Fibroblast of pulmonary artery (primary cell): Measurements from ENCODE around the gene KIF12.

Source experiments
- DNase-seq: peaks from one replicate; pipeline ENCODE4 v3.0.0-alpha.2; 2010; ENCODE audit warnings: low read depth
- H3K4me3 ChIP-seq: replicated peaks from 2 replicates; pipeline ENCODE4 v1.5.1; 2011; ENCODE audit warnings: low read depth, mild to moderate bottlenecking, control low read depth, low read length, moderate library complexity
- CTCF ChIP-seq: IDR thresholded peaks from 2 replicates; pipeline ENCODE4 v1.5.1; 2011; ENCODE audit warnings: mild to moderate bottlenecking, control low read depth, low read length, inconsistent platforms; ENCODE audit errors: missing control alignments

Gene KIF12

GRCh38 chr9:114080195-114080772 is 18.8 kb downstream of the KIF12 start:
- TF ChIP-seq CTCF = no peak
- DNase-seq = no peak
- no peak overlapping the region for H3K4me3 ChIP-seq

DNA sequence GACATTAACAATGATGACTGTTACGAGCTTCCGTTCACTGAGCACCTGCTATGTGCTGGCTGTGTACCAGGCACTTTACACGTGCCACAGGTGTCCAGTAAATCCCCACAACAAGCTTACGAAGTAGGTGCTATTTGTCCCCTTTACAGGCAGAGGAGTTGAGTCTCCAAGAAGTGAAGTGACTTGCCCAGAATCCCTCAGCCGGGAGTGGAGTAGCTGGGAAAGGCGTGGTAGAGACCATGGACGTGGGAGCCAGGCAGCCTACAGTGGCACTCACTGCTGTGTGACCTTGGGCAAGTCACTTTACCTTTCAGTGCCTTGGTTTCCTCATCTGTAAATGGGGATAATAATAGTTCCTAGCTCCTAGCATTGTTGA is 20.3 kb downstream of the KIF12 start:
- no peak overlapping the region for H3K4me3 ChIP-seq
- no peak for TF ChIP-seq CTCF
- DNase-seq = no peak

DNA sequence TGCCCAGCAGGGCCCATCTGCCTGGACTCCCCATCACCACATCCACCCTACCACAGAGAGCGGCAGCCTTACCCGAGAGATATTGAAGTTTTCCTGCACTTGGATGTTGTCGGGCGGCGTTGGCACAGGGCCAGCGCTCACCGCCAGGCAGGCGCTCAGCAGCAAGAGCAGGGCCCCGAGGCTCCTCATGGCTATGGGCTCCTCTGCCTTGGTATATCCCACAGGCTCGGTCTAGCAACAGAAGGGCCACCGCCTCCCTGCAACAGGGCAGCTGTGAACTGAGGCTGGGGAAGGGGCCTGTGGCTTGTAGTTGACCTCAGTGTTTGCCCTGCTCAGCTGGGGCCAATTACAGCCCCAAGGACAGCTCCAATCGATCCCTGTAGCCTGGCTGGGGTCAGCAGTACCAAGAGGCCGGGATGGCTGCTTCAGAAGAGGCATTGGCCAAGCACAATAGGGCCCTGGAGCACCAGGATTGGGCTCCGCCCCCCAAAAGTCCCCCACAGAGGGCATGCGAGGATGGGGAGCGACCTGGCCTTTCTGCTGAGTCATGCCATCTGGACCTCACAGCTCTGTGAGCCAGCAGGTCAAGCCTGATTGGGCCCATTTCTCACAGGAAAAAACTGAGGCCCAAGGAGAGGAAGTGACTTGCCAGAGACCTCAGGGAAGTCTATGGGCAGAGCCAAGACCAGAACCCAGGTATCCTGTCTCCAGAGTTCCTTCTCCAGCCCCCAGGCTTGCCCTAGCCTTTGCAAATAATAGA is 20.9 kb downstream of the KIF12 start, which contains the start of gene AMBP:
Gene AMBP, minus strand, starts transcription at position 280 of the 760 bp plus-strand sequence. Its CDS starts 91 bp downstream, at position 189.
- no peak for TF ChIP-seq CTCF
- H3K4me3 ChIP-seq = no peak within 1 kb of the TSS
- DNase-seq = no peak

DNA sequence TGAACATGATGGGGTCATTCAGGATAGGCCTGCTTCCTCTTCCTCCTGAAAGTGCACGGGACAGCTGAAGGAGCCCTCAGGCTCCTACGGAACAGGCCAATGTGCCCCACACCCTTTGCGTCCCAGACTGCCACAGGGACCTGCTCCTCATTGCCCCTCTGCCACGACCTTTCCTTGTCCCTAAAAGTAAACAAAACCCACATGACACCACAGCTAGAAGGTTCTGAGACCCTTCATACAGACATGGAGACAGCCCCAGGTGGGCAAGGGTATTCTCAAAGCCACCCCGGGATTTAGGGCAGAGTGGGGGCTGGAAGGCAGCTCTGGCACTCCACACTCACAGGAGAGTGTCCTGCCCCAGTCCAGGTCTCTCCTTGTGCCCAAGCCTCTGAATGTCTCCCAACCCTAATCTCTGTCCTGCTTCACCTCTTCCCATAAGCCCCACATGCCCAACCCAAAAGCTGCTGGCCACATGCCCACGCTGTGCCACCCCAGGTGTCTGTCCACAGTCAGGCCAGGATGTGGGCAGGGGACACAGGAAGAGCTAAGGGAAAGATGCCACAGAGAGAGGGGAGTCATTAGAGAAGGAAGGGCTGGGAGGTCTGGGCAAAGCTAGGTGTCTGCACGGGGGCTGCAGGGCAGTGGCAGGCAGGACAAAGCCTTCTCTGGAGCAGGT is 21.8 kb downstream of the KIF12 start:
- H3K4me3 ChIP-seq = no peak overlapping the region
- DNase-seq = no peak
- no peak for TF ChIP-seq CTCF

GRCh38 chr9:114076237-114077161 is 22.6 kb downstream of the KIF12 start:
- no peak overlapping the region for H3K4me3 ChIP-seq
- no peak for DNase-seq
- TF ChIP-seq CTCF = no peak

DNA sequence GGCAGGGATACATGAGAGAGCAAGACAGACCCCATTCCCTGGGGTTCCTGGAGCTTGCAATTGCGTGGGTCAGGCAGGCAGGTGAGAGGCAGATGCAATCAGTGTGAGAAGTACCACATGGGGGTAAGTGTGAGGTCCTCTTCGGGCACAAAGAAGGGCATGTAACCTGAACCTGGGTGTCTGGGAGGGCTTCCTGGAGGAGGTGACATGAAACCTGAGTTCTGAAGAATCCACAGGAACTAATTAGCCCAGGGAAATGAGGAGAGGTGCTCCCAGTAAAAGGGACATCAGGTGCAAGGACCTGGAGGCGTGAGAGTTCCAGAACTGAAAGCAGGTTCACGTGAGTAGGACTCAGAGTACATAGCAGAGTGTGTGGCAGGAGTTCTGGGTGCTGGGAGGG is 23.5 kb downstream of the KIF12 start:
- no peak overlapping the region for H3K4me3 ChIP-seq
- no peak for DNase-seq
- TF ChIP-seq CTCF = no peak
